Measurements from ENCODE around the gene FMNL1.

The FMNL1 gene

DNA sequence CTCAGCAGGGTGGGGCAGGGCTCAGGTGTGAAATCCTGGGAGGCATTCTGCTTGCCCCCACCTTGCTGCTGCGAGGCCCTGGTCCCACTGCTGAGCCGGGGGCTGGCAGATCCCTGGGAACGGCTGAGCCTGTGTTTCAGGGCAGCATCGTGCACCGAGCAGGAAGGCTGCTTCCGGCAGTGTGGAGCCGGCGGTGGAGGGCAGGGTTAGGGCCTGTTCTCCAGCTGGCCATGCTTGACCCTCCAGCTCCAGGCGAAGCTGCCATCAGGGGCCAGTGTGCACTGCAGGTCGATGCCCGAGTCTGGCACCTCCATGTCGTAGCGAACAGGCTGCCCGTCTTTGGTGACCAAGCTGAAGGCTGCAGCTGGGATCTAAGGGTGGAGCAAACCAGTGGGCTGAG is 42.7 kb downstream of the FMNL1 start:
- TF ChIP-seq, protein P1, sequence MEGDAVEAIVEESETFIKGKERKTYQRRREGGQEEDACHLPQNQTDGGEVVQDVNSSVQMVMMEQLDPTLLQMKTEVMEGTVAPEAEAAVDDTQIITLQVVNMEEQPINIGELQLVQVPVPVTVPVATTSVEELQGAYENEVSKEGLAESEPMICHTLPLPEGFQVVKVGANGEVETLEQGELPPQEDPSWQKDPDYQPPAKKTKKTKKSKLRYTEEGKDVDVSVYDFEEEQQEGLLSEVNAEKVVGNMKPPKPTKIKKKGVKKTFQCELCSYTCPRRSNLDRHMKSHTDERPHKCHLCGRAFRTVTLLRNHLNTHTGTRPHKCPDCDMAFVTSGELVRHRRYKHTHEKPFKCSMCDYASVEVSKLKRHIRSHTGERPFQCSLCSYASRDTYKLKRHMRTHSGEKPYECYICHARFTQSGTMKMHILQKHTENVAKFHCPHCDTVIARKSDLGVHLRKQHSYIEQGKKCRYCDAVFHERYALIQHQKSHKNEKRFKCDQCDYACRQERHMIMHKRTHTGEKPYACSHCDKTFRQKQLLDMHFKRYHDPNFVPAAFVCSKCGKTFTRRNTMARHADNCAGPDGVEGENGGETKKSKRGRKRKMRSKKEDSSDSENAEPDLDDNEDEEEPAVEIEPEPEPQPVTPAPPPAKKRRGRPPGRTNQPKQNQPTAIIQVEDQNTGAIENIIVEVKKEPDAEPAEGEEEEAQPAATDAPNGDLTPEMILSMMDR (IDR thresholded peaks at IDR 0.05; ENCODE audit: low read depth, low read length): no peak
- Histone ChIP-seq H3K4me1 (no peaks in the 10 kb centered on the region; the same call in 1 of the 2 replicates), H3K9me3 (no peaks in the 10 kb centered on the region), H3K36me3 (peaks cover 29% of the 10 kb centered on the region), H3K27me3 (no peaks in the 10 kb centered on the region), H3K4me3 (ENCODE audit: low read depth, low read length) (no peak overlapping the region)
- DNase-seq: no peak

DNA sequence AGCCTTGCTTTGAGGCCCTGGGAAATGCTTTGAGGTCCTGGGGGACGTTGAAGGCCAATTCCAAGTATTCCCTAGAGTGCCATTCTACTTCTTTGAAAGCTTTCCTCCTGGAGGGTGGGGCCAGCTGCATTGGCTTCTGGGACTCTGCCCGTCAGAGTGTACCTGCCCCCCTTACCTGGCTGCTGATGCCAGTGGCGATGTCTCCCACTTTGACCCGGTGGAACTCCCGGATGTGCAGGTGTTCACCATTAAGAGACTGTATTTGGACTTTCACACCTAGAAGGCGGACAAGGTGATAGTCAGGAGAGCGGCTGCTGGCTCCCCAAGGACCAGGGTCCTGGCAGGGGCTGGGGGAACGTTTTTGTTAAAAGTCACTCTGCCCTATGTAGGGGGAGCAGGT is 43.3 kb downstream of the FMNL1 start:
- TF ChIP-seq, protein P1 (IDR thresholded peaks at IDR 0.05; ENCODE audit: low read depth, low read length): no peak
- Histone ChIP-seq H3K4me1 (no peaks in the 10 kb centered on the region; the same call in 1 of the 2 replicates), H3K27me3 (no peaks in the 10 kb centered on the region), H3K36me3 (peaks cover 33% of the 10 kb centered on the region), H3K4me3 (ENCODE audit: low read depth, low read length) (no peak overlapping the region), H3K9me3 (no peaks in the 10 kb centered on the region)
- no peak for DNase-seq

DNA sequence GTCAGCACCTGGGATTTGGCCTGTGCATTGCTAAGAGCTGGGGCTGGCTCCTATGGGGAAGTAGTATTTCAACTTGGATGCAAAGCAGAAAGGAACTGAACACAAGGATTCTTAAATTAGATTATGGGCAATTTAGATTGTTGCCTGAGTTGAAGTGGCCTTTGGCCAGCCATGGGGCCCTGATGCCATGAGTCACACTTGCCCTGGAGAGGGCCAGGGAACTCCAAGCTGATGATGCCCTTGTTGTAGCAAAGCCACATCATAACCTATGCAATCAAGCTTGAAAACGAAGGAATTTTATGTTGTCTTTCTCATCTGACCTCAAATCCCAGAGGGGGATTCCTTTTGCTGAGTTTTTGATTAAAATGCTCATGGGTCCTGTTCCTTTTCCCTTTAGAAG is 44.1 kb downstream of the FMNL1 start:
- Histone ChIP-seq H3K27me3 (no peaks in the 10 kb centered on the region), H3K4me1 (no peaks in the 10 kb centered on the region; the same call in 1 of the 2 replicates), H3K36me3 (peaks cover 39% of the 10 kb centered on the region), H3K4me3 (ENCODE audit: low read depth, low read length) (no peak overlapping the region), H3K9me3 (no peaks in the 10 kb centered on the region)
- DNase-seq: no peak
- TF ChIP-seq, protein P1 (IDR thresholded peaks at IDR 0.05; ENCODE audit: low read depth, low read length): no peak

DNA sequence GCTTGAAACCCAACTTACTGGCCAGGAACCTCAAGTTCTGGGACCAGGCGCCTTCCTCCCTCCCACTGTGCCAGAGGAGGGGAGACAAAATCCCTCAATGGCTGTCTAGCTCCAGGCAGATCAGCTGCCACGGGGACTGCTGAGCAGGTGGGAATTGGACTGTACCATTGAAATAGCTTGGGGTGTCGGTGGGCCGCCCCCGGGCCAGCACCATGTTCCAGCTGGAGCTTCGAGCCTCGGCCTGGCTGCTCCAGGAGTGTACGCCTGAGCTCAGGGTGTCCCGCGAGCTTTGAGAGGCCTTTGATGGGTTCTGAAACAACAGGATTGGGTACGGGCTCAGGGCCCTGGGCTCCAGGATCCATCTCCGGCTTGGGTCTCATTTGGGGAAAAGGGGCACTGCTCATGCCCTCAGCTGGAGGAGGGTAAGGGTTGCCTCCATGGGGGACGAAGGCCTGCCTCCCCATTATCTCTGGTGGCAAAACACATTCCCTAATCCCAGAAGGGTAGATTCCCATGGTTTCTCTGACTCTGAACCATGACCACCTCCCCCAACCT is 44.8 kb downstream of the FMNL1 start:
- H3K9me3 ChIP-seq: no peaks in the 10 kb centered on the region
- H3K36me3 ChIP-seq: peaks cover 45% of the 10 kb centered on the region
- no peak for DNase-seq
- TF ChIP-seq, protein P1 (IDR thresholded peaks at IDR 0.05; ENCODE audit: low read depth, low read length): no peak
- H3K4me1 ChIP-seq: no peaks in the 10 kb centered on the region; the same call in 1 of the 2 replicates
- H3K4me3 ChIP-seq (ENCODE audit: low read depth, low read length): no peak overlapping the region
- H3K27me3 ChIP-seq: no peaks in the 10 kb centered on the region

DNA sequence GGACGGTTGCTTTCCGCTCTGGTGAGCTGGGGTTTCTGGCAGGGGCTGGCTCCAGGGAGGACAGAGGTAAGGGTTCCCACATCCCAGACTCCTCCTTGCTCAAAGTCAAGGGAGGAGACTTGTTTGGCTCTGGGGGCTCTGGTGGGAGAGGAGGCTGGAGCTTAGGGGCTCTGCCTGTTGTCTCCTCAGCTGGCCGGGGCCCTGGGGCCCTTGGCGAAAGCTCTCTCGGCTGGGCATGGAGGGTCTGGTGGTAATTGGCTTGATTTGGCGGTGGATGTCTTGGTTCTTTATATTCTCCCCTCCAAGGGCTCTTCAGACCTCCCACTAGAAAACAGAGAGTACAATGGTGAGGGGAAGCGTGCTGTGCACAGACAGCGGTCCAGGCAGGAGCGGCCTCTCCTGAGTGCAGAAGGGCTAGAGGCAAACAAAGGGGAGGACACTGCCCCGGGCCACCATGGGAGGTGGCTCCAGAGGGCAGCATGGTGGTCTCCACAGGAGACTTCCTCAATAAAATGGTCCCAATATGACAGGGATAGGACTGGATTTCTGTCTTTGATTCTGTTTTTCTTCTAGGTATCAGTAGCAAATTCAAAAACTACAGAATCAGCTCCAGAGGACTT is 45.9 kb downstream of the FMNL1 start:
- no peak overlapping the region for H3K4me3 ChIP-seq (ENCODE audit: low read depth, low read length)
- no peak for DNase-seq
- H3K4me1 ChIP-seq: no peaks in the 10 kb centered on the region; the same call in 1 of the 2 replicates
- H3K9me3 ChIP-seq: no peaks in the 10 kb centered on the region
- H3K27me3 ChIP-seq: no peaks in the 10 kb centered on the region
- peaks cover 47% of the 10 kb centered on the region for H3K36me3 ChIP-seq
- TF ChIP-seq, protein P1 (IDR thresholded peaks at IDR 0.05; ENCODE audit: low read depth, low read length): no peak

DNA sequence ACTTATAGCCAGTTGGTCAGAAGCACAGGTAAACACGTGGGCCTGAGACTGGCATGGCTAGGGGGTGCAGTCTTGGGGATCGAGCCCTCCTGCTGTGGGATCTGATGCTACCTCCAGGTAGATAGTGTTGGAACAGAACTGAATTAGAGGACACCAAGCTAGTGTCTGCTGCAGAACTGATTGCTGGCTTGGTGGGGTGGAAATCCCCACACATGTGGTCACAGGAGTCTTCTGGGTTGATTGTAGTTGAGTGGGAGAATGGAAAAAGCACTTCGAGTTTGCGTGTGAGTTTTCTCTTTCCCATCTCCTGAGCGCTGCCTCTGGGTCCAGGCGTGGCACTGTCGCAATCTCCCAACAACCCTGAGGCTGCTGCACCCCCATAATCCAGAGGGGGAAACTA is 48.2 kb downstream of the FMNL1 start:
- Histone ChIP-seq H3K4me1 (peaks cover 4% of the 10 kb centered on the region), H3K9me3 (no peaks in the 10 kb centered on the region), H3K27me3 (no peaks in the 10 kb centered on the region), H3K36me3 (peaks cover 52% of the 10 kb centered on the region), H3K4me3 (ENCODE audit: low read depth, low read length) (no peak overlapping the region)
- TF ChIP-seq, protein P1 (IDR thresholded peaks at IDR 0.05; ENCODE audit: low read depth, low read length): no peak
- DNase-seq: no peak
